Fibroblast of pulmonary artery (primary cell): ENCODE results near the gene IL1RAPL1.

Experiments
- DNase-seq: peaks from one replicate; pipeline ENCODE4 v3.0.0-alpha.2; 2010; ENCODE audit warnings: low read depth
- H3K4me3 ChIP-seq: replicated peaks from 2 replicates; pipeline ENCODE4 v1.5.1; 2011; ENCODE audit warnings: low read depth, mild to moderate bottlenecking, control low read depth, low read length, moderate library complexity
- TF ChIP-seq, protein P1 (sequence below): IDR thresholded peaks from 2 replicates; pipeline ENCODE4 v1.5.1; 2011; ENCODE audit warnings: mild to moderate bottlenecking, control low read depth, low read length, inconsistent platforms; ENCODE audit errors: missing control alignments

Gene IL1RAPL1

DNA sequence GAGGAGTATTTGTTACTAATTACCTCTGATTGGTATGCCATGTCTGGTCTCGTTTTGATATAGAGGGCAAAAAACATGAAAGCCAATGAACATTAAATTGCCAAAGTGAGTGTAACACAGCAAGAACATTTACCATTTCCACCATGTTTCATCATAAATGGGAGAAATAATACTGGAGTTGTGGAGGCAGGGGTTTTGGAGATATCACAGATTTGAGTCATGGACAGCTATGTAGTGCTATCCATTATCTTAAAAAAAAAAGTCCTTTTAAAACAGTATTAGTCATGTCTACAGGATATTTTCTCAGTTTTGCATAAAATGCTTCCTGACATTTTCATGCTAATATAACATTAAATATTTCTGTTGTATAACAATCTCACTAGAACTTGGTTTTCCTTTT is 301.2 kb downstream of the IL1RAPL1 start:
- no peak overlapping the region for H3K4me3 ChIP-seq
- TF ChIP-seq, protein P1, sequence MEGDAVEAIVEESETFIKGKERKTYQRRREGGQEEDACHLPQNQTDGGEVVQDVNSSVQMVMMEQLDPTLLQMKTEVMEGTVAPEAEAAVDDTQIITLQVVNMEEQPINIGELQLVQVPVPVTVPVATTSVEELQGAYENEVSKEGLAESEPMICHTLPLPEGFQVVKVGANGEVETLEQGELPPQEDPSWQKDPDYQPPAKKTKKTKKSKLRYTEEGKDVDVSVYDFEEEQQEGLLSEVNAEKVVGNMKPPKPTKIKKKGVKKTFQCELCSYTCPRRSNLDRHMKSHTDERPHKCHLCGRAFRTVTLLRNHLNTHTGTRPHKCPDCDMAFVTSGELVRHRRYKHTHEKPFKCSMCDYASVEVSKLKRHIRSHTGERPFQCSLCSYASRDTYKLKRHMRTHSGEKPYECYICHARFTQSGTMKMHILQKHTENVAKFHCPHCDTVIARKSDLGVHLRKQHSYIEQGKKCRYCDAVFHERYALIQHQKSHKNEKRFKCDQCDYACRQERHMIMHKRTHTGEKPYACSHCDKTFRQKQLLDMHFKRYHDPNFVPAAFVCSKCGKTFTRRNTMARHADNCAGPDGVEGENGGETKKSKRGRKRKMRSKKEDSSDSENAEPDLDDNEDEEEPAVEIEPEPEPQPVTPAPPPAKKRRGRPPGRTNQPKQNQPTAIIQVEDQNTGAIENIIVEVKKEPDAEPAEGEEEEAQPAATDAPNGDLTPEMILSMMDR: no peak
- DNase-seq: peak; percentile 51

DNA sequence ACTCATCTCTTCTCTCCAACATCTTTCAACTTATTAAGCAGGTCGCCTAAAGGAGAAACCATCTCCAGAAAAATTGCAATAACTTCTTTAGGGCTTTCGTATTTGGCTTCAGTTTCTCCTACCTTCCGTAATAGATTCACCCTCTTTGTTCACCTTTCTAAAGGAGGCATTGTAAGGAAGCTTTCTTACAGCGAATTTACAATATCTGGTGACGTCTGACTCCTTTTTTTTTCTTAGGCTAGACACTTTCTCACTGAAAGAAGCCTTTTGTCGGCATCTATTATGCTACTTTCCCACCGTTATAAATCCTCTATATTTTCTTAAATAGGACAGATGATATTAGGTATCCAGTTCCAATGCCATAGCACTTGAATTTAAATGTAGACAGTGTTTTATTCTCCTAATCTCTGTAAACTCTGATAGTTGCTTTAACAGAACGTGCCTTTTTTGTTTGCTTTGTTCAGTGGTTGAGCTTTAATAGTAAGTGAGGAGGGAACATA is 302.4 kb downstream of the IL1RAPL1 start:
- DNase-seq: no peak
- TF ChIP-seq, protein P1: no peak

DNA sequence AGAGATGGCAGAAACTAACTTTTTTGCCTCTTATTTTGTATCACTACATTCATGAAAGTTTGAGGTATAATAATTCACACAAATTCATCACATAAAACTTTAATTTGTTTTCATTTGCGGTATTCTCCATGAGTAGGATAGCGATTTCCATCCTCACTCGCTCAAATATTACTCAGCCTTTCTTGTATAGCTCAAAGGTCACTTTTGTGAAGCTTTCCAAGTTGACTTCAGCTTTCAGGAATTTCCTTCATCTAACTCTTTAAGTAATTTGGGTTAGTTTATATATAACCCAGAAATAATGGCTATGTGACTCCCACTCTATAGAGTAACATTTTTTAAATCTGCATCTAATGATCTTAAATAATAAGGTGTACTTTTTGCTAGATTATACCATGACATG is 314.4 kb downstream of the IL1RAPL1 start:
- no peak overlapping the region for H3K4me3 ChIP-seq
- TF ChIP-seq, protein P1: no peak
- peak; percentile 31 for DNase-seq

More for the DNA sequence above, 302.4 kb downstream of the IL1RAPL1 start:
- H3K4me3 ChIP-seq: no peak overlapping the region

DNA sequence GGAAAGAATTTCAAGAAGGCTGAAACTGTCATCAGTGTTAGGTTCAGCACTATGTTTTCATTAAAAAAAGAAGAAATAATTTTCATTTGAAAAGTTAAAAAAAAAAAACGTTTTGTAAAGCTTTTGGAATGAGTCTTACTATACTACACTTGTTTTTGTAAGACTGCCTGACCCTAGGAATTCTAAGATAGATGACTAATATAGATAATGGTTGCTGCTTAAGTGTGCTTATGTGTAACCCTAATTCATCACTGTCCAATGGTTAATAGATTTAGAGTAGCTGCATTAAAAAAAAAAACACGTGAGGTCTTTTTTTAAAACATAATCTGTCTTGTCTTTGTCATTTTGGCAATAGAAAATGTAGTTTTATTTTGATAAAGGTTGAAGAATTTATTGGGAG is 323.2 kb downstream of the IL1RAPL1 start:
- peak; percentile 13 for DNase-seq
- TF ChIP-seq, protein P1: no peak
- H3K4me3 ChIP-seq: no peak overlapping the region

DNA sequence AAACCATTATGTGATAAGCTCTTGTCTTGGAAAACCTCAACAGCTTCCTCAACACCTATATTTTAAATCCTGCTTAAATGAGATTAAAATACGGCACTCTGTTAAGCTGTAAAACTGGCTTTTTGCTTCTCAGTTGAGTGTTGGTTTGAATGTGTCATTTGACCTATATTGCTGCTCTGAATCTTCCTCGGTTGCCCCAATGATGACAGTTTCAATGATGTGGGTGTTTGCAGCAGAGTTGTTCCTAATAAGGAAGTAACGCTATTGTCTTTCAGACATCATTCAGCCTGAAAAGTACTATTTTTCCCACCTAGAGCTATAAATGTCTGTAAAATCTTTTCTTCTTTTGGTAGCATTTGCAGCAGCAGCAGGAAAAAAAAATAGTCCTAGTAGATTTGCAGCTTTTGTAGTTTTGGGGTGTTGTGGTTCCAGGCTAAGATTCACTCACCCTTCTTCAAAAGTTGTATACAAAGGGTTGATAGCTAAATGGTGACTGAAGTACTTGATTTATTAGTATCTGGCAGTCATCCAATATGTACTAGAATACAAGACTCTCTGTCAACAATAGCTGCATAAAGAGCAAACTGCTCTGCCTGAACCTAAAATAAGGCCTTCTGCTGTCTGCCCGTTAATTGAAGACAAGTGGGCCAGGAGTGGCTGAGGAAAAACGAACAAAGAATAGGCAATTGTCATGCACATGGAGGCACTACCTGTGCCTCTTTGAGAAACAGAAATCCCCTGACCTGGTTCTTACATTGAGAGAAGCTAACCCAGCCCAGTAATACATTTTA is 333.1 kb downstream of the IL1RAPL1 start:
- peak; percentile 3 for DNase-seq

DNA sequence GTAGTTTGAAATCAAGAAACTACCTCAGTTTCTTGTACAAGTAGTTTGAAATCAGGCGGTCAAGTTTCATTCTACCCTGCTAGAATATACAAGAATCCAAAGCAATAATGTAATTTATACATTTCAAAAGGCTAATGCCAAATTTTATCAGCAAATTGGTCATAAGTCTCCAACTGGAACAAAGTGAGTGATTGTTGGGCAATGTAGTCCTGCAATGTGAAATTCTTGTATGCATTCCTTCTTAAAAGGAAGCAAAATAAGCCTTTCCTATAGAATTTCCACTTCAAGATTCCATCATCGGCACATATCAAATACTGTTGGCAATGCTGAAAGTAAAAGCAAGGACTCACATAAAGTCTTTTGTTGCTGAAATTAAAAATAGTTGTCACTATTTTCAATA is 334.9 kb downstream of the IL1RAPL1 start:
- DNase-seq: peak; percentile 55
- TF ChIP-seq, protein P1: no peak
- H3K4me3 ChIP-seq: no peak overlapping the region

More for the DNA sequence above, 333.1 kb downstream of the IL1RAPL1 start:
- TF ChIP-seq, protein P1: no peak
- no peak overlapping the region for H3K4me3 ChIP-seq
